Measurements from ENCODE around the gene PJA2. TPM values are rescaled to one million over a fixed set of nuclear protein-coding genes. Genes with fewer than 3 reads are reported as not detected.

PJA2 gene
- total RNA-seq, 1 donor from 2014 or later, result 89.6 TPM

GRCh38 chr5:109408991-109409843, 557 bp downstream of the PJA2 start:
- peak; percentile 67 for DNase-seq (ENCODE audit: low spot score)

- no peak for DNase-seq (ENCODE audit: low spot score)
These were observed 1.9 kb downstream of the PJA2 start for GRCh38 chr5:109407913-109408312.

GRCh38 chr5:109406719-109407118, 3.1 kb downstream of the PJA2 start:
- DNase-seq (ENCODE audit: low spot score), result no peak

- DNase-seq (ENCODE audit: low spot score), result no peak
These were observed 5.3 kb downstream of the PJA2 start for GRCh38 chr5:109404428-109404960.

- DNase-seq (ENCODE audit: low spot score), result no peak
These were observed 6.3 kb downstream of the PJA2 start for GRCh38 chr5:109403469-109403868.

- no peak for DNase-seq (ENCODE audit: low spot score)
These were observed 10.5 kb downstream of the PJA2 start for GRCh38 chr5:109399092-109399759.

GRCh38 chr5:109396965-109397364, 12.8 kb downstream of the PJA2 start:
- no peak for DNase-seq (ENCODE audit: low spot score)

GRCh38 chr5:109394806-109395205, 15.0 kb downstream of the PJA2 start:
- no peak for DNase-seq (ENCODE audit: low spot score)

GRCh38 chr5:109390188-109390587, 19.6 kb downstream of the PJA2 start:
- no peak for DNase-seq (ENCODE audit: low spot score)

- DNase-seq (ENCODE audit: low spot score), result no peak
These were observed 21.4 kb downstream of the PJA2 start for GRCh38 chr5:109388407-109388806.

GRCh38 chr5:109387408-109387974, 22.3 kb downstream of the PJA2 start:
- no peak for DNase-seq (ENCODE audit: low spot score)

- no peak for DNase-seq (ENCODE audit: low spot score)
These were observed 31.7 kb downstream of the PJA2 start for GRCh38 chr5:109378095-109378494.

- no peak for DNase-seq (ENCODE audit: low spot score)
These were observed 35.1 kb downstream of the PJA2 start for GRCh38 chr5:109374625-109375024.

GRCh38 chr5:109373932-109374331, 35.8 kb downstream of the PJA2 start:
- DNase-seq (ENCODE audit: low spot score), result no peak

GRCh38 chr5:109370343-109370742, 39.4 kb downstream of the PJA2 start:
- no peak for DNase-seq (ENCODE audit: low spot score)

GRCh38 chr5:109365653-109366052, 44.1 kb downstream of the PJA2 start:
- DNase-seq (ENCODE audit: low spot score), result no peak

GRCh38 chr5:109364977-109365376, 44.8 kb downstream of the PJA2 start:
- DNase-seq (ENCODE audit: low spot score), result no peak

GRCh38 chr5:109359642-109360041, 50.1 kb downstream of the PJA2 start:
- no peak for DNase-seq (ENCODE audit: low spot score)

- DNase-seq (ENCODE audit: low spot score), result no peak
These were observed 52.0 kb downstream of the PJA2 start for GRCh38 chr5:109357807-109358206.

- DNase-seq (ENCODE audit: low spot score), result no peak
These were observed 55.0 kb downstream of the PJA2 start for GRCh38 chr5:109354761-109355160.

GRCh38 chr5:109351988-109352864, 57.5 kb downstream of the PJA2 start:
- no peak for DNase-seq (ENCODE audit: low spot score)
